GM10266 (cell line): ENCODE data around the gene APELA.

ENCODE experiments used
- DNase-seq: peaks from one replicate; pipeline ENCODE4 v3.0.0; 2012; ENCODE audit errors: extremely low spot score
- TF ChIP-seq, protein P1 (sequence below): IDR thresholded peaks from 2 replicates; pipeline ENCODE4 v1.5.1; 2012; ENCODE audit warnings: mild to moderate bottlenecking, low read depth; ENCODE audit not compliant: control insufficient read depth, insufficient read depth; ENCODE audit errors: missing control alignments

Gene APELA, protein sequence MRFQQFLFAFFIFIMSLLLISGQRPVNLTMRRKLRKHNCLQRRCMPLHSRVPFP

DNA sequence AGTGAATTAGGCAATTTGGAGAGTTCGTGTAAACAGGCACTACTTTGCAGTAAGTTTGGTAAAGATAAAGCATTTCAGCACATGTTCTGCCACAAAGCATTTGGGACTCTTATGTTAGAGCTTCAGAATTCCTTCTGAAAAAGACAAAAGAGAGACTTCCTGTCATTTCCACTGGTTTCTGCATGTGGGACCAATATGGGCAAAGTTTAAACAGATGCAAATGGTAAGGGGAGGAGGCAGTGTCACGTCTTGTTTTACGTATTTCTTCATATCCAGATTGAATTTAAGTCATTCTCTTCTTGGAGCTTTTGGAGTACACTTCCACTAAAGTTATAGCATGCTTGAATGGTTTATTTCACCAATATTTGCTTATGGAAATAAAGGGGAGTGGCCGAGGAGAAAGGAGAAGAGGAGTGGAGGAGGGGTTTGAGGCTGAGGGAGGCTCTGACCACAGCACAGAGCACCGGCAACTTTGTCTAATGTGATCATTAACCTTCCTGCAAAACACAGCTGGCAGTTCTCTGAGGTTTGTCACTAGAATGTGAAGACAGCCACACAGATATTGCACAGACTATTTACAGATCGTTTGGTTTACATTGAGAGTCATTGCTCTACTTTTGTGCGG lies at the start of gene APELA:
Gene APELA (plus strand): TSS at position 479 of the 625 bp plus-strand sequence. CDS start 154 bp downstream, outside the sequence.
- DNase-seq, result no peak

DNA sequence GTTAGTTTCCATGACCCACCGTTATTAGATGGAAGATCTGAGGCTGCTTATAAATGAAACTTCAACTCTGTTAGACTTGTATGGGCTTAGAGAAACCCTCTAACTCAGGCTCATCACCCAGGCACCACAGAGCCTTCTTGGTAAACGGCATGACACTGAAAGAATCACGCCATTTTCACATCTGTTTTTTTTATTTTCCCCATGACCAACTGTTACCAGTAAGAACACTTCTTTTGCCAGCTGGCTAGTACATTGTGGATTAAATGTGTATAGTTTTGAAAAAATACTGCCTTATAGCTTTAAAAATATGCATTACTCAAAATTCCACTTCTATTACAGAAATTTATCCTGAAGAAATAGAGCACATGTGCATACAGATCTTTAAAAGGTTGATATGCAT lies 48.0 kb upstream of the APELA start:
- TF ChIP-seq, protein P1, sequence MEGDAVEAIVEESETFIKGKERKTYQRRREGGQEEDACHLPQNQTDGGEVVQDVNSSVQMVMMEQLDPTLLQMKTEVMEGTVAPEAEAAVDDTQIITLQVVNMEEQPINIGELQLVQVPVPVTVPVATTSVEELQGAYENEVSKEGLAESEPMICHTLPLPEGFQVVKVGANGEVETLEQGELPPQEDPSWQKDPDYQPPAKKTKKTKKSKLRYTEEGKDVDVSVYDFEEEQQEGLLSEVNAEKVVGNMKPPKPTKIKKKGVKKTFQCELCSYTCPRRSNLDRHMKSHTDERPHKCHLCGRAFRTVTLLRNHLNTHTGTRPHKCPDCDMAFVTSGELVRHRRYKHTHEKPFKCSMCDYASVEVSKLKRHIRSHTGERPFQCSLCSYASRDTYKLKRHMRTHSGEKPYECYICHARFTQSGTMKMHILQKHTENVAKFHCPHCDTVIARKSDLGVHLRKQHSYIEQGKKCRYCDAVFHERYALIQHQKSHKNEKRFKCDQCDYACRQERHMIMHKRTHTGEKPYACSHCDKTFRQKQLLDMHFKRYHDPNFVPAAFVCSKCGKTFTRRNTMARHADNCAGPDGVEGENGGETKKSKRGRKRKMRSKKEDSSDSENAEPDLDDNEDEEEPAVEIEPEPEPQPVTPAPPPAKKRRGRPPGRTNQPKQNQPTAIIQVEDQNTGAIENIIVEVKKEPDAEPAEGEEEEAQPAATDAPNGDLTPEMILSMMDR, result no peak
- DNase-seq, result no peak

More for the DNA sequence above, at the start of gene APELA:
- TF ChIP-seq, protein P1, result no peak

DNA sequence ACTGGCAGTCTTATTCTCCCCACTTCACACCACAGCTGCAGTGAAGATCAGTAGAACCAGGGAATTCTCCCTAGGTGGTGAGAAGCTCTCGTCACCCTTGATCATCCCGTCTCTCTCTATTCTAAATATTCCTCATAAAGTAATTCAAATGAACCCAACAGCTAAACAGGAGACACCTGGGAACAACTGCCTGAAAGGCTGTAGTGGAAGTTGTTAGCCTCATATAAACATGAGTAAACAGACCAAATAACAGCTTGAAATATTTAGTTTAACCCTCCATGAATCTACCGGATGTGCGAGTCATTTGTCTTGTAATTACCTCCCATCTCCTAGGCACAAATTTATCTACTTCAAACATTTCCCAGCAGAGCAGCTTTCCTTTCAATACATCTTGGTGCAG lies 30.4 kb upstream of the APELA start:
- TF ChIP-seq, protein P1, result no peak
- DNase-seq, result no peak

DNA sequence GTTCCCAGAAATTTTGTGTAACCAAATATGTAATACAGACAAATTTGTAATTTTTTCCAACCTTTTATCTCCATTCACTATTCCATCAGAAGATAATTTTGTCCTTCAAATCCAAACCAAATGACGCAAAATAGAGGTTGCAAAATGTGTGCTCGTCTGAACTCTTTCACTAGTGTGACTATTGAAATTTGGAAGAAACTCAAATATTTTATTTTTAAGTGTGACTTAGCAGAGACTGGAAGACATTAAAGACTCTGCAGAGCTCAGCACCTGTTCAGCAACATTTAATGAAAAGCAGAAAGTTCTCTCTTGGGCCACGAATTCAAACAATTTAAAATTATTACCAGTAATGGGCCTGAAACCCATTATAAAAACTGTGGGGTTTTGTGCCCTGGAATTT lies 30.0 kb upstream of the APELA start:
- TF ChIP-seq, protein P1, result no peak
- no peak for DNase-seq

DNA sequence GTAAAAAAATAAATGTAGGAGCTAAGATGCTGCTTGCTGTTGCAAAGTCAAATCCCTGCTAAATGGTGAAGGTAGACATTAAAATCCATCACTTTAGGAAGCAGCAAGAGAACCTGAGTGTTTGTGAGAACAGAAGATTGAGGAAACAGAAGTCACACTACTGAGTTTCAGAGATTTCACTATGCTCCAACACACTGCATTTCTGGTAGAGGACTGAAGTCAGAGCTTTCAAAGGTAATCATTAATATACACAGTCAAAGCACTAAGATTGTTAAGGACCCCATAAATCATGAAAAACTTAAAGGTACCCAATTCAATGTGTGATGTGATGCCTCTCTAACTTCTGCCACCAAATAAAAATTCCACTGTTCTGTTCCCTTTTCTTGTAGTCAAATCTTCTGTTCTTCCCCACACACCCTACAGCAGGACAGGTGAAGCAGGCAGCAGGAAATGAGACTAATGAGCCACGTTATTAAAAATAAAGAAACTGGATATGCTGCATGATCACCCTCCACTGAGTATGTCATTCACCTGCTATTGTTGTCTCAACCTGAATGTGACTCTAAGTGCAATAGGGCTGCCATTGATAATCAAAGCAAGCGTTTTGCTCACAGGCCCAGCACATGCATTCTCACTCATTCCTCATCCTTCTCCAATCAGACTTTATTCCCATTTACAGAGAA lies 28.9 kb upstream of the APELA start:
- TF ChIP-seq, protein P1, result no peak
- no peak for DNase-seq

DNA sequence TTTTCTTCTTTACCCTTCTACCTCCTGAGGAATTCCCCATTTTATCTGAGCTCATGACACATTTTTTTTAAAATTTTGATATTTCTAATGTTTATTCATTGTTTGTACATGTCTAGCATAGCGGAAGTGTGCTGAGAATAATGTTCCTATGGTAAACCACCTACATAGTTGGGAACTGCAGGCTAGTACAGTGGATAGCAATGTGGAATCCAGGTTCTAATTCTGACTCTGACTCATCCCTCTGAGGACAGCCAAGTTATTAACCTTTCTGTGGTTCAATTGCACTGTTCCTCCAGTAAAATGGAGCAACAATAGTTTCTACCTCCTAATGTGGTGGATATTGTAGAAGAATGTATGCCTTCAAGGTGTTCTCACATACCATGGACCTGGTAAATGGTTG lies 20.6 kb upstream of the APELA start:
- DNase-seq, result no peak
- TF ChIP-seq, protein P1, result no peak
